ENCODE data around the gene NFASC. TPM values are rescaled to one million over a fixed set of nuclear protein-coding genes. Genes with fewer than 3 reads are reported as not detected.

Gene NFASC
- total RNA-seq, 2 experiments from 2014 or later = 0.06 to 0.37 TPM

DNA sequence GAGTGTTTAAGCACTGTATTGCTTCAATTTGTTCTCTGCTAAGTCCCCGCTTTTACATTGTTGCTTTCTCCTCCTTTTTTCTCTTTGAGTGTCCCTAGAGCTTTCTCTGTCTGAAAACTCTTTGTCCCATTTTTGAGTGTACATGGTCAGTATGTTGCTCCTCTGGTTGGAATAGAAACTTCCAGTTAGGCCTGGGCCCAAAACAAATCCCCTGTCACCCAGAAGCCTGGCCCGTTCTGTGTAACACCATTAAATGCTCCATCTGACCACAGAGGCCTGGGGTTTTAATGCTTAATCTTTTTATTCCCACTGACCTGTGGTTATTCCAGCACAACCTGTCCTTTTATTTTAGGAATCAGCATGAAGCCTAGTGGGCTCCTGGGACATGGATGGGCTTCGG, 28.3 kb upstream of the NFASC start:
- Mint-ChIP-seq H3K9me3 (no peaks in the 10 kb centered on the region), H3K27ac (no peak overlapping the region), H3K4me1 (peaks cover 2% of the 10 kb centered on the region), H3K4me3 (no peak overlapping the region), H3K36me3 (no peaks in the 10 kb centered on the region), H3K27me3 (peaks cover 16% of the 10 kb centered on the region)
- no peak for DNase-seq

DNA sequence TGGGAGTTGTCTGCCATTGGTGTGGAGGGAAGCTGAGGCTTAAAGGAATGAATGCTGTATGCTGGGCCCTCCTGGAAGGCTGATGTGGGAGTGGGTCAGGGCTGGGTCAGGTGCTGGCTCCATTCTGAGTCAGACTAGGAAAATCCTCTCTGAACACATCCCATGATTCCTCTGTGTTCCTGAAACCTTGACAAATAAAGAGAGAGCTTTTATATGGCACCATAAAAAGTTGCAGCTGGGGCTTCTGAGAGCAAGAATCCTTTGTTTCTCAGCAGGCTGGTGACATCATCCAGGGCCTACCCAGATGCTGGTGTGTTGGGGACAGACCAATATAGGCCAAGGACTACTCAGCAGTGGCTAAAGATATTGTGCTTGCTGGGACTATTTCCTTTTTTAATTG, 27.8 kb upstream of the NFASC start:
- Mint-ChIP-seq H3K36me3 (no peaks in the 10 kb centered on the region), H3K9me3 (no peaks in the 10 kb centered on the region), H3K27me3 (peaks cover 15% of the 10 kb centered on the region), H3K4me3 (no peak overlapping the region), H3K4me1 (peaks cover 2% of the 10 kb centered on the region), H3K27ac (no peak overlapping the region)
- DNase-seq = no peak

- Mint-ChIP-seq H3K4me1 (peaks cover 2% of the 10 kb centered on the region), H3K27ac (no peak overlapping the region), H3K9me3 (peaks cover 1% of the 10 kb centered on the region), H3K4me3 (no peak overlapping the region), H3K36me3 (no peaks in the 10 kb centered on the region), H3K27me3 (peaks cover 12% of the 10 kb centered on the region)
- DNase-seq = no peak
These were observed 24.1 kb upstream of the NFASC start for GRCh38 chr1:204846546-204846945.

DNA sequence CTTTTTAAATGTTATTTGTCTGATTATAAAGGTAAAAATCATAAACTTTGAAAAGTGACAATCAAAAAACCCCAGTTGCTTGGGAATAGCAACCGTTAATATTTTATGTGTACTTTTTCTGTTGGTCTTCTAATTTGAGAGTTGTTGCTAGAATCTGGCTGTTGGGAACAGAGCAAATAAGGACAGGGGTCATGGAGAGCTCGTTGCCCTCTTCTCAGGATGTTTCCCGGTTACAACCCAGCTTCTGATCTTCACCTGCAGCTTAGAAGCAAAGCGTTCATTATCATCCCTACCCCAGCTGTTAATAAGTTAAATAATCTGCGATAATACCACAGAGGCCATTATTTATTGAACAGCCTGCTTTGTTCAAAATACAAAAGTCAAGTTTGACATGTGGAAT, 22.1 kb upstream of the NFASC start:
- no peaks in the 10 kb centered on the region for H3K4me1 Mint-ChIP-seq
- H3K27me3 Mint-ChIP-seq = peaks cover 12% of the 10 kb centered on the region
- no peak overlapping the region for H3K4me3 Mint-ChIP-seq
- no peak overlapping the region for H3K27ac Mint-ChIP-seq
- no peaks in the 10 kb centered on the region for H3K36me3 Mint-ChIP-seq
- H3K9me3 Mint-ChIP-seq = peaks cover 1% of the 10 kb centered on the region
- no peak for DNase-seq

GRCh38 chr1:204852854-204853253, 17.8 kb upstream of the NFASC start:
- H3K4me3 Mint-ChIP-seq = no peak overlapping the region
- H3K27ac Mint-ChIP-seq = no peak overlapping the region
- H3K4me1 Mint-ChIP-seq = no peaks in the 10 kb centered on the region
- DNase-seq = no peak
- peaks cover 13% of the 10 kb centered on the region for H3K27me3 Mint-ChIP-seq
- no peaks in the 10 kb centered on the region for H3K36me3 Mint-ChIP-seq
- peaks cover 1% of the 10 kb centered on the region for H3K9me3 Mint-ChIP-seq

- H3K36me3 Mint-ChIP-seq = no peaks in the 10 kb centered on the region
- H3K9me3 Mint-ChIP-seq = peaks cover 1% of the 10 kb centered on the region
- H3K4me3 Mint-ChIP-seq = no peak overlapping the region
- DNase-seq = no peak
- no peaks in the 10 kb centered on the region for H3K4me1 Mint-ChIP-seq
- peaks cover 19% of the 10 kb centered on the region for H3K27me3 Mint-ChIP-seq
- no peak overlapping the region for H3K27ac Mint-ChIP-seq
These were observed 17.2 kb upstream of the NFASC start for GRCh38 chr1:204853436-204853835.

- H3K27me3 Mint-ChIP-seq = peaks cover 22% of the 10 kb centered on the region
- no peaks in the 10 kb centered on the region for H3K4me1 Mint-ChIP-seq
- no peaks in the 10 kb centered on the region for H3K36me3 Mint-ChIP-seq
- peaks cover 1% of the 10 kb centered on the region for H3K9me3 Mint-ChIP-seq
- no peak overlapping the region for H3K4me3 Mint-ChIP-seq
- no peak overlapping the region for H3K27ac Mint-ChIP-seq
- no peak for DNase-seq
These were observed 16.4 kb upstream of the NFASC start for GRCh38 chr1:204854286-204854685.

DNA sequence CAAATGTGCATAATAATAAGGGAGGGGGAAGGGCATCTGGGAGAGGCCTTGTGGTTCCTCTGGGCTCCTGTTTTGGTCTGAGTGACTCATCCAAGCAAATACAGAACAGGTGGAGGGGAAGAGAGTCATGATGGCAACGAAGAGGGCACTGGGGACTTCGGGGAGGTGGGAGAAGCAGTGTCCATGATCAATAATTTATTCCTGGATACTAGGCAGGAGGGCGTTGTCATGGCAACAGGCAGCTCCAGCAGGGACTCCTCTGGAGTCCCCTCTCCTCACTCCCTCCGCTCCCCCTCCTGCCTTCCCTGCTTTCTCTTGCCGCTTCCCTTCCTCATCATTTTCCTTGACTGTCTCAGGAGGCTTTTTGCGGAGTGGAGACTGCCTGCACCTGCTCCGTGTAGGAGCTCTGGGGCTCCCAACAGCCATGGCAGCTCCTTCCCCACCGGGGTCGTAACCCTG, 12.3 kb upstream of the NFASC start:
- H3K36me3 Mint-ChIP-seq = no peaks in the 10 kb centered on the region
- H3K27me3 Mint-ChIP-seq = peaks cover 41% of the 10 kb centered on the region
- no peaks in the 10 kb centered on the region for H3K4me1 Mint-ChIP-seq
- H3K9me3 Mint-ChIP-seq = no peaks in the 10 kb centered on the region
- H3K4me3 Mint-ChIP-seq = no peak overlapping the region
- no peak for DNase-seq
- no peak overlapping the region for H3K27ac Mint-ChIP-seq

- no peak overlapping the region for H3K27ac Mint-ChIP-seq
- H3K36me3 Mint-ChIP-seq = no peaks in the 10 kb centered on the region
- peaks cover 33% of the 10 kb centered on the region for H3K27me3 Mint-ChIP-seq
- no peak for DNase-seq
- H3K4me3 Mint-ChIP-seq = no peak overlapping the region
- H3K9me3 Mint-ChIP-seq = no peaks in the 10 kb centered on the region
- no peaks in the 10 kb centered on the region for H3K4me1 Mint-ChIP-seq
These were observed 10.8 kb upstream of the NFASC start for GRCh38 chr1:204859861-204860267.

DNA sequence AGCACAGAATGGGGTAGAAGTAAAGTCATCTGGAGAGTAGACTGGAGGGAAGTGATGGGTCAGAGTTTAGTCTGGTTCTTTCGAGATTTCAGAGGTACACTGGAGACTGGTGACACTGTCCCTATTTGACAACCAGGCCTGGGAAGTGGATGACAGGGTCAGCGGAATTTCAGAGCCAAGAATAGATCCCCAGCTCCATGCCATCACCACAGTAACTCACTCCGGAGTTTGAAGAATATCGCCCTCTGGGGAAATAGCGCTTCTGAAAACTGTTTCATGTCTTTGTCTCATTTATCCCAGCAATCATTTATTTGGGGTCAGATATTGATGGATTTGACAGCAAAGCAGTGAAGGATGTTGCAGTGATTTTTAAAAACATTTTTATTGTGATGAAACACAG, 7.6 kb upstream of the NFASC start:
- H3K27ac Mint-ChIP-seq = no peak overlapping the region
- H3K4me3 Mint-ChIP-seq = no peak overlapping the region
- no peaks in the 10 kb centered on the region for H3K9me3 Mint-ChIP-seq
- H3K36me3 Mint-ChIP-seq = no peaks in the 10 kb centered on the region
- no peaks in the 10 kb centered on the region for H3K4me1 Mint-ChIP-seq
- no peak for DNase-seq
- peaks cover 26% of the 10 kb centered on the region for H3K27me3 Mint-ChIP-seq

DNA sequence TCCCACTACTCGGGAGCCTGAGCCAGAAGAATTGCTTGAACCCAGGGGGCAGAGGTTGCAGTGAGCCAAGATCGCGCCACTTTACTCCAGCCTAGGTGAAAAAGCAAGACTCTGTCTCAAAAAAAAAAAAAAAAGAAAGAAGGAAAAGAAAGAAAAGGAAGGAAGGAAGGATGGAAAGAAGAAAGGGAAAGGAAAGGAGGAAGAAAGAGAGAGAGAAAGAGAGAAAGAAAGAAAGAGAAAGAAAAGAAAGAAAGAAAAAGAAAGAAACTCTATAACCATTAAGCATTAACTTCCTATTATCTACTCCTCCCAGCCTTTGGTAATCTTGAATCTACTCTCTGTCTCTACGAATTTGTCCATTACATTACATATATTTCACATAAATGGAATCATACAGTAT, 6.9 kb upstream of the NFASC start:
- no peaks in the 10 kb centered on the region for H3K9me3 Mint-ChIP-seq
- no peaks in the 10 kb centered on the region for H3K36me3 Mint-ChIP-seq
- no peak overlapping the region for H3K4me3 Mint-ChIP-seq
- DNase-seq = no peak
- H3K27me3 Mint-ChIP-seq = peaks cover 19% of the 10 kb centered on the region
- no peaks in the 10 kb centered on the region for H3K4me1 Mint-ChIP-seq
- H3K27ac Mint-ChIP-seq = no peak overlapping the region

DNA sequence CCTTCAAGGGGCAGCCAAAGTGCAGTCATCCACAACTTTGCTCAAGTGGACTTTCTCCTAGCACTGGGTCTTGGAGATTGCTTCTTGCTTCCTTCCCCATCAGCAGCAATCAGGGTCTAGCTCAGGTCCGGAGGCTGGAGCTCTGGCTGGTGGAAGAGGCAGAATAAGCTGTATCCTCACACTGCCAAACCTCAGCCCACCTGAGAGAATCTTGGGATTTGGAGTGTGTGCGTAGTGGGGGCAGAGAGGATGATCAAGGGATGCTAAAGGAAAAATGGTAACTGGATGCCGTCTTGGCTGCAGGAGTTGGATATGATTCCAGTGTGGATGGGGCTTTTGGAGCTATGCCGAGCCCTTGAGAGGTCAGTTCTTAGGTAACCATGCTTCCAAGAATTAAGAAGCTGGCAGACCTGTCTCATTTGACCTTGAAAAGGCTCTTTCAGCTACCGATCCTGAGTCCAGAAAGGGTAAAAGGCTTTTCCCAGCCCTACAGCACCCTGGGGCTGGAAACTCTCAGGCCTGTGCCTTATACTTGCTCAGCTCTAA, 4.5 kb upstream of the NFASC start:
- Mint-ChIP-seq H3K27ac (no peak overlapping the region), H3K27me3 (peaks cover 19% of the 10 kb centered on the region), H3K9me3 (no peaks in the 10 kb centered on the region), H3K36me3 (no peaks in the 10 kb centered on the region), H3K4me3 (no peak overlapping the region), H3K4me1 (no peaks in the 10 kb centered on the region)
- DNase-seq = no peak

- Mint-ChIP-seq H3K9me3 (no peaks in the 10 kb centered on the region), H3K36me3 (no peaks in the 10 kb centered on the region), H3K27me3 (peaks cover 10% of the 10 kb centered on the region), H3K27ac (no peak overlapping the region), H3K4me3 (no peak overlapping the region), H3K4me1 (no peaks in the 10 kb centered on the region)
- no peak for DNase-seq
These were observed 3.5 kb upstream of the NFASC start for GRCh38 chr1:204867203-204867602.

GRCh38 chr1:204867666-204868339, 2.9 kb upstream of the NFASC start:
- no peak overlapping the region for H3K27ac Mint-ChIP-seq
- H3K4me1 Mint-ChIP-seq = peaks cover 1% of the 10 kb centered on the region
- peaks cover 4% of the 10 kb centered on the region for H3K27me3 Mint-ChIP-seq
- H3K36me3 Mint-ChIP-seq = no peaks in the 10 kb centered on the region
- no peak overlapping the region for H3K4me3 Mint-ChIP-seq
- H3K9me3 Mint-ChIP-seq = no peaks in the 10 kb centered on the region
- DNase-seq = no peak

DNA sequence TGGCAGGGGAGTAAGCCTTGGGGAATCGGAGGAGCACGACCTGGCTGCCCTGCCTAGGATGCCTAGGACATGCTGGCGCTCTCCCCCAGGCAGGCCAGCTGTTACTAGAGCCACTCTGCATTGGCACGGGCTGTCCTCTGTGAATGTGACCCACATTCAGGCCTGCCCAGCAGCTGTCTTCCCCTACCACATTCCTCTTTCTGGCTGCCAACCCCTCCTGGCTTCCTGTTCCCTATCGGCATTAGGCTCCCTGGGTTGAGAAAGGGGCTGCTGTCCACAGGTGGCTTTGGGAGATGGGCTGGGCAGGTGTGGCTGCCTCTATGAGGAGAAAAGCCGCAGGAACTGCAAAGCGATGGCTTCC, 2.3 kb upstream of the NFASC start:
- Mint-ChIP-seq H3K27me3 (no peaks in the 10 kb centered on the region), H3K9me3 (no peaks in the 10 kb centered on the region), H3K36me3 (no peaks in the 10 kb centered on the region), H3K27ac (no peak overlapping the region), H3K4me1 (peaks cover 1% of the 10 kb centered on the region), H3K4me3 (no peak overlapping the region)
- no peak for DNase-seq

DNA sequence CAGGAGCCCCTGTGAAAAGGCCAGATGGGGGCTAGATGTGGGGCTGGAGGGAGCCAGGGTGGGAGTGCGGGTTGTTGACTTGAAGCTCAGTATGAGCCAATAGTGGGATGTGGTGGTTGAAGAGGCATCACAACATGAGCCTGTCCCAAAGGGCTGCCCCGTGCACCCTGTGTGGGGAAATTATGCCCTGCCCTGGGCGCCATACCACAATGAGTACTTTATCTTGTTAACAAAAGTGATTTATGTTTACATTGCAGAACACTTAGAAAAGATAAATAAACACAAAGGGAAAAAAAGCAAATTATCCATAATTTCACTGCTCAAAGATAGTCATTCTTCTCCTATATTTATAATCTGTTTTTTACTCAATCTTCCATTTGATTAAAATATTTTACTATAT, 1.6 kb upstream of the NFASC start:
- H3K4me1 Mint-ChIP-seq = peaks cover 1% of the 10 kb centered on the region

More for the DNA sequence above, 1.6 kb upstream of the NFASC start:
- no peaks in the 10 kb centered on the region for H3K36me3 Mint-ChIP-seq
- no peak for DNase-seq
- no peaks in the 10 kb centered on the region for H3K27me3 Mint-ChIP-seq
- H3K27ac Mint-ChIP-seq = no peak overlapping the region
- H3K4me3 Mint-ChIP-seq = no peak overlapping the region
- no peaks in the 10 kb centered on the region for H3K9me3 Mint-ChIP-seq
